Sigmoid colon (tissue), 7 donors: ENCODE measurements around the gene PPP1R3C. TPM values are rescaled to one million over a fixed set of nuclear protein-coding genes. Genes with fewer than 3 reads are reported as not detected.

ENCODE experiments used
- DNase-seq: peaks from one replicate; pipeline ENCODE4 v3.0.0-alpha.2; 2019
- H3K27ac ChIP-seq, 4 donors: fragments of 200-600 bp; sonication (generic); one replicate each; pipeline ENCODE4 v1.5.1; 2016 to 2019; ENCODE audit warnings: mild to moderate bottlenecking in 1 of 4
- H3K27me3 ChIP-seq, 3 donors: fragments of 200-600 bp; sonication (generic); one replicate each; pipeline ENCODE4 v1.5.1; 2019; ENCODE audit warnings: mild to moderate bottlenecking in 1 of 3
- H3K36me3 ChIP-seq, 4 donors: fragments of 200-600 bp; sonication (generic); one replicate each; pipeline ENCODE4 v1.5.1; 2016 to 2019
- H3K4me1 ChIP-seq, 4 donors: fragments of 200-600 bp; sonication (generic); one replicate each; pipeline ENCODE4 v1.5.1; 2017 to 2019
- H3K4me3 ChIP-seq, 4 donors: fragments of 200-600 bp; sonication (generic); one replicate each; pipeline ENCODE4 v1.5.1; 2017 to 2019; ENCODE audit warnings: mild to moderate bottlenecking in 2 of 4, moderate library complexity in 1 of 4
- H3K9me3 ChIP-seq, 4 donors: fragments of 200-600 bp in 3 of 4; sonication (generic) in 3 of 4; one replicate each; pipeline versions ENCODE4 v1.5.1 to v1.6.1; 2013 to 2019
- EP300 ChIP-seq, 4 donors: sonication (generic); formaldehyde crosslinking; IDR thresholded peaks; one replicate each; pipeline ENCODE4 v1.6.1; 2017; ENCODE audit warnings: antibody characterized with exemption in 4 of 4
- POLR2A ChIP-seq, 2 donors: fragments of 450-650 bp; IDR thresholded peaks; one replicate each; pipeline ENCODE4 v1.6.1; 2016; ENCODE audit warnings: antibody characterized with exemption in 2 of 2, mild to moderate bottlenecking in 2 of 2, moderate library complexity in 2 of 2
- POLR2AphosphoS5 ChIP-seq, 4 donors: sonication (generic); formaldehyde crosslinking; IDR thresholded peaks; one replicate each; pipeline ENCODE4 v1.6.1; 2017; ENCODE audit warnings: antibody characterized with exemption in 4 of 4
- WGBS, 2 donors: extraction: QIAGEN DNeasy Blood & Tissue Kit; methylation state at CpG; one replicate each; pipeline ENCODE4 v1.1.7; 2013; 5-methylcytosine and 5-hydroxymethylcytosine counted together
- intact Hi-C: fragments of 100-400 bp; cut with DNase I; formaldehyde crosslinking; loops from one replicate; pipeline ENCODE4 v1.15.1; 2023
- polyA plus RNA-seq, 3 donors: library from polyadenylated mRNA; stranded (reverse); fragments of 200-250 nt; gene quantifications; one replicate each; pipeline ENCODE4 v1.2.3, GENCODE V29; 2013
- total RNA-seq, 4 donors: library from RNA; depleted of rRNA; stranded (reverse); fragments of >200 nt; gene quantifications; one replicate each; pipeline ENCODE4 v1.1.0, GENCODE V29; 2016
- TF ChIP-seq, protein P1 (sequence below), 4 experiments: fragments of 450-650 bp in 3 of 4; fragments of 200-600 bp in 1 of 4; IDR thresholded peaks; one replicate each; pipeline ENCODE4 v1.5.1; 2016 to 2019; ENCODE audit warnings: antibody characterized with exemption in 4 of 4, mild to moderate bottlenecking in 3 of 4, moderate library complexity in 2 of 4
- donor health status: healthy with polysubstance abuse.
- donor health status: Bipolar disorder and iron deficiency.
- donor health status: healthy.

Gene PPP1R3C
- total and polyA plus RNA-seq, 7 donors: 1.9 to 40.0 (median 23.7) TPM

DNA sequence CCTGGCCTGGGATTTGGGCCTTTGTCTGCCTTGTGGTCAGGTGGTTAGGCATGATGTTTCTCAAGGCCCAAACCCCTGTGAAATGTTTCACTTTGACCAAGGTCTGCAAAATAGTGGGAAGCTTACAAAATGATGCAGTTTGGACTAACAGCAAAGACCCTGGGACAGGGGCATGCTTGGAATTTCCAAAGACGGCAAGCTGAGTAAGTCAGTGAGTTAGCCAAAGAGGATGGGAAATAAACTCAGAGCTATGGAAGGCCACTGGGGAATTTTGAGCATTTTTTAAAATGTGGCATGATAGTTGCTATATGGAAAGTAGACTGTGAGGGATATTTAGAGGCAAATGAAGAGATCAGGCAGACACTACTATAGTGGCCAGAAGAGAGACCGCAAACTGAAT lies 31.6 kb upstream of the PPP1R3C start:
- Histone ChIP-seq H3K27me3 (no peaks in the 10 kb centered on the region), H3K9me3 (no peaks in the 10 kb centered on the region), H3K36me3 (no peaks in the 10 kb centered on the region), H3K27ac (no peak overlapping the region), H3K4me1 (no peaks in the 10 kb centered on the region), H3K4me3 (no peak overlapping the region)
- TF ChIP-seq, protein P1, sequence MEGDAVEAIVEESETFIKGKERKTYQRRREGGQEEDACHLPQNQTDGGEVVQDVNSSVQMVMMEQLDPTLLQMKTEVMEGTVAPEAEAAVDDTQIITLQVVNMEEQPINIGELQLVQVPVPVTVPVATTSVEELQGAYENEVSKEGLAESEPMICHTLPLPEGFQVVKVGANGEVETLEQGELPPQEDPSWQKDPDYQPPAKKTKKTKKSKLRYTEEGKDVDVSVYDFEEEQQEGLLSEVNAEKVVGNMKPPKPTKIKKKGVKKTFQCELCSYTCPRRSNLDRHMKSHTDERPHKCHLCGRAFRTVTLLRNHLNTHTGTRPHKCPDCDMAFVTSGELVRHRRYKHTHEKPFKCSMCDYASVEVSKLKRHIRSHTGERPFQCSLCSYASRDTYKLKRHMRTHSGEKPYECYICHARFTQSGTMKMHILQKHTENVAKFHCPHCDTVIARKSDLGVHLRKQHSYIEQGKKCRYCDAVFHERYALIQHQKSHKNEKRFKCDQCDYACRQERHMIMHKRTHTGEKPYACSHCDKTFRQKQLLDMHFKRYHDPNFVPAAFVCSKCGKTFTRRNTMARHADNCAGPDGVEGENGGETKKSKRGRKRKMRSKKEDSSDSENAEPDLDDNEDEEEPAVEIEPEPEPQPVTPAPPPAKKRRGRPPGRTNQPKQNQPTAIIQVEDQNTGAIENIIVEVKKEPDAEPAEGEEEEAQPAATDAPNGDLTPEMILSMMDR (IDR thresholded peaks at IDR 0.05): no peak
- TF ChIP-seq POLR2A (IDR thresholded peaks at IDR 0.05): no peak
- TF ChIP-seq EP300 (IDR thresholded peaks at IDR 0.05): no peak
- TF ChIP-seq POLR2AphosphoS5 (IDR thresholded peaks at IDR 0.05): no peak
- 94% methylated on average over 2 of the region's 2 CpGs for WGBS, 2 donors
- intact Hi-C loops: no loop called here
- DNase-seq: no peak

DNA sequence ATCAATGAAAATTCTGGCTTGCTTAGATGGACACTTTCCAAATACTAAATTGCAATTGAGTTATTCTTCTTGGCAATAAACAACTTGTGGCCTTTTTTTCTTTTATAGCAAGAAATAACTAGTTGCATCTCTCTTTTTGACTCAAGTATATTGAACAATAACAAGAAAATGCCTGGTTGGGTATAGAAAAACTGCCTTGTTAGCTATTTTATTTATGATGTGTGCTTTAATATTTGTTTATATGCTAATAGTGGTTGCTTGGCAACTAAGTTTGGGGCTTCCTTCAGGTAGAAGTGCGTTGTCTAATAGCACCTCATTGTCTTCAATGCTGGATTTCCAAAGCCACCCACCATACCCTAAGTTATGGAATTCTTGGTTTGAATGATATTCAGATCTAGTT lies 30.1 kb upstream of the PPP1R3C start:
- Histone ChIP-seq H3K4me1 (no peaks in the 10 kb centered on the region), H3K4me3 (no peak overlapping the region), H3K36me3 (no peaks in the 10 kb centered on the region), H3K27ac (no peak overlapping the region), H3K9me3 (no peaks in the 10 kb centered on the region), H3K27me3 (no peaks in the 10 kb centered on the region)
- TF ChIP-seq, protein P1 (IDR thresholded peaks at IDR 0.05): no peak
- TF ChIP-seq POLR2A (IDR thresholded peaks at IDR 0.05) (no peak), EP300 (IDR thresholded peaks at IDR 0.05) (no peak), POLR2AphosphoS5 (IDR thresholded peaks at IDR 0.05) (no peak)
- intact Hi-C loops: no loop called here
- no peak for DNase-seq
- 86 to 95% methylated on average over 1 of the region's 1 CpG for WGBS, 2 donors

DNA sequence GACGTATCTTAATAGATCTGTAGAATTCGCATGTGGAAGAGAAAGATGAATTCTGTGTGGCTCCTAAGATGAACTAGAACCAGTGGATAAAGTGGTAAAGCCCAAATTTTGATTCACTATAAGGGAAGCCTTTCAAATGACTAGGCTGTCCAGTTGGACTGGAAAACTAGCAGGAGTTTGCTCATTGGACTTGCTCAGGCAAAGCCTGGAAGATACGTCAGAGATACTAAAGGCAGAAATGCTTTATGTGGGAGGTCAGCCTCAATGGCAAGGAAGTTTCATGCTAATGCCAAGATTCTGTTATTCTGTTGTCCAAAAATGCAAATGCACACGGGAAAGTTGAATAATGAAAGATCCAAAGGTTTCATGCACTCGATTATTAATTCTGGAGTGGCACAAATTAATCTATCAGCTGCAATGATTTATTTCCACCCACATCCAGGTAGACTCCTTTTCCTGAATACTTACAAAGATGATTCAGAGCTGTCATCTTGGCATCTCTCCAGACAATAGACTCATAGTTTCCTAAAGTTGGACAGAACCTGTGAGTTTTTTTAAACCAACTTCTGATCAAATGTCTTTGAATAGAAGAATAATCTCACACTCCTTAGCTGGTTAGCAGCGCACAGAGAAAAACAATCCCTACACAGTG lies 20.5 kb upstream of the PPP1R3C start:
- WGBS, 2 donors: 87% methylated on average over 6 of the region's 6 CpGs
- Histone ChIP-seq H3K27ac (no peak overlapping the region), H3K4me1 (peaks cover 0 to 9% (median 0%) of the 10 kb centered on the region in 4 donors), H3K4me3 (no peak overlapping the region), H3K9me3 (peaks cover 0 to 2% (median 0%) of the 10 kb centered on the region in 4 donors), H3K27me3 (no peaks in the 10 kb centered on the region), H3K36me3 (no peaks in the 10 kb centered on the region)
- intact Hi-C loops: no loop called here
- no peak for DNase-seq
- TF ChIP-seq, protein P1 (IDR thresholded peaks at IDR 0.05): no peak
- TF ChIP-seq EP300 (IDR thresholded peaks at IDR 0.05): no peak
- TF ChIP-seq POLR2A (IDR thresholded peaks at IDR 0.05): no peak
- TF ChIP-seq POLR2AphosphoS5 (IDR thresholded peaks at IDR 0.05): no peak

DNA sequence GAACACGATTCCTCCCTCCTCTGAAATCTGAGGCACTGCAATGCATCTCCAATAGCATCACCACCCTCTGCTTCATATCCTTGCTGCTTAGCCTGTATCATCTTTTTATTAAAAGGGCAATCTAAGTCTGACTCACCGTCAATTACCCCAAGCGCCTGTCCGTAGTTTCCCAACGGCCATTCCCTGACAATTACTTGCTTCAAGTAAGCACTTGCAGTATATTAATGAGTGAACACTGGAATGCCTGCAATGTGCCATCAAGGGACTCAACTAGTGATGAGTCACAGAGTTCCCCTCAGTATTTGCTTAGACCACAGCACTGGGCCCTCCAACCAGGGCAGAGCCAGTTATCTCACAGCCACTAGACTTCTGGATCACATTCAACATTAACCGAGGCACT lies 19.5 kb upstream of the PPP1R3C start:
- Histone ChIP-seq H3K27ac (no peak overlapping the region), H3K36me3 (no peaks in the 10 kb centered on the region), H3K27me3 (no peaks in the 10 kb centered on the region), H3K4me3 (no peak overlapping the region), H3K4me1 (peaks cover 0 to 9% (median 0%) of the 10 kb centered on the region in 4 donors), H3K9me3 (peaks cover 0 to 2% (median 0%) of the 10 kb centered on the region in 4 donors)
- 64 to 74% methylated on average over 6 of the region's 6 CpGs for WGBS, 2 donors
- intact Hi-C loops: no loop called here
- TF ChIP-seq POLR2AphosphoS5 (IDR thresholded peaks at IDR 0.05) (no peak), EP300 (IDR thresholded peaks at IDR 0.05) (no peak), POLR2A (IDR thresholded peaks at IDR 0.05) (no peak)
- TF ChIP-seq, protein P1 (IDR thresholded peaks at IDR 0.05): no peak
- no peak for DNase-seq

DNA sequence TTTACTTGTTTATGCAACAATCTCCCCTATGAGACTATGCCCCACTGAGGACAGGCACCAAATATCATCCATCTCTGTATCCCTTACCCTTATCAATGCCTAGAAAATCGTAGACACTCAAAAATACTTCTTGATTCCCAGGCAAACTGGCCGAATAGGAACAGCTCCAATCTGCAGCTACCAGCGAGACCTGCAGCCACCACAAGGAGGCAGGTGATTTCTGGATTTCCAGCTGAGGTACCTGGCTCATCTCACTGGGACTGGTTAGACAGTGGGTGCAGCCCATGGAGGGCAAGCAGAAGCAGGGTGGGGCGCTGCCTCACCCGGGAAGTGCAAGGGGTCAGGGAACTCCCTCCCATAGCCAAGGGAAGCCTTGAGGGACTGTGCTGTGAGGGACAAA lies 10.8 kb upstream of the PPP1R3C start:
- no peaks in the 10 kb centered on the region for H3K27me3 ChIP-seq
- 37 to 74% methylated on average over 5 of the region's 5 CpGs for WGBS, 2 donors
- H3K27ac ChIP-seq: peak overlapping the region in 1 of 4 donors; percentile 39
- H3K36me3 ChIP-seq: no peaks in the 10 kb centered on the region
- TF ChIP-seq, protein P1 (IDR thresholded peaks at IDR 0.05): no peak
- TF ChIP-seq POLR2AphosphoS5 (IDR thresholded peaks at IDR 0.05) (no peak), POLR2A (IDR thresholded peaks at IDR 0.05) (no peak), EP300 (IDR thresholded peaks at IDR 0.05) (no peak)
- H3K4me3 ChIP-seq: no peak overlapping the region
- DNase-seq: no peak
- no peaks in the 10 kb centered on the region for H3K4me1 ChIP-seq
- intact Hi-C loops: no loop called here
- no peaks in the 10 kb centered on the region for H3K9me3 ChIP-seq
